Nephron (organoid): ENCODE results near the gene CNOT2.
"Not testable (repeated sequence)": the region's sequence is repeated elsewhere in the genome, so short reads cannot be mapped to it uniquely, and the experiment has no call there.

Experiments used
- H3K27ac Mint-ChIP-seq, 3 experiments: 2 replicates each; pipeline ENCODE4 v1.8.0; 2020; ENCODE audit warnings: mixed read lengths in 3 of 3, mild to moderate bottlenecking in 2 of 3, moderate library complexity in 1 of 3
- H3K27me3 Mint-ChIP-seq: 2 replicates; pipeline ENCODE4 v1.8.0; 2021; ENCODE audit warnings: low read depth, mild to moderate bottlenecking, moderate library complexity, mixed read lengths
- H3K36me3 Mint-ChIP-seq: 2 replicates; pipeline ENCODE4 v1.8.0; 2020; ENCODE audit warnings: low read depth, mixed read lengths
- H3K4me1 Mint-ChIP-seq: 2 replicates; pipeline ENCODE4 v1.8.0; 2020; ENCODE audit warnings: mixed read lengths
- H3K4me3 Mint-ChIP-seq, 3 experiments: 2 replicates each; pipeline ENCODE4 v1.8.0; 2020; ENCODE audit warnings: mild to moderate bottlenecking in 3 of 3, mixed read lengths in 3 of 3, moderate library complexity in 2 of 3
- H3K9me3 Mint-ChIP-seq: 2 replicates; pipeline ENCODE4 v1.8.0; 2020; ENCODE audit warnings: mixed read lengths
- TF ChIP-seq, protein P1 (sequence below), 3 experiments: fragments of 200-600 bp; sonication (generic); IDR thresholded peaks; one replicate each; pipeline ENCODE4 v1.5.0; 2021; ENCODE audit warnings: antibody characterized with exemption in 3 of 3; ENCODE audit not compliant: unreplicated experiment in 3 of 3

Gene CNOT2

DNA sequence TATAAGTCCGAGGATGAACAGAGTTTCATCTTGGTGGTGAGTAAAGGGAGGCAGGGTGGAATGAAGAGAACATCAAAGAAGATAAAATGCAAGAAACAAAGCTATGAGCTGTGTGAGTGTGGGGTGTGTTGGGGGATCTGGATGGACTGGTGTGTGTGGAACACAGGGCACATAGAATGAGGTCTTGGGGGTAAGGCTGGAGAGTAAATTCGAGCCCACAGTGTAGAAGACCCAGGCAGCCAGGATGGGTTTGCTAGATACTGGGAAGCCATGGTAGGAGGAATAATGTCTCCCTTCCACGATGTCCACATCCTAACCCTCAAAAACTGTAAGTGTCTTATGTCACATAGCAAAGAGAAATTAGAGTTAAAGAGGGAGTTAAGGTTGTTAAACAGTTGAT, 129.6 kb downstream of the CNOT2 start:
- H3K4me3 Mint-ChIP-seq, result no peak overlapping the region
- H3K27me3 Mint-ChIP-seq, result no peaks in the 10 kb centered on the region
- no peak overlapping the region for H3K27ac Mint-ChIP-seq
- peaks cover 38% of the 10 kb centered on the region for H3K36me3 Mint-ChIP-seq
- TF ChIP-seq, protein P1, sequence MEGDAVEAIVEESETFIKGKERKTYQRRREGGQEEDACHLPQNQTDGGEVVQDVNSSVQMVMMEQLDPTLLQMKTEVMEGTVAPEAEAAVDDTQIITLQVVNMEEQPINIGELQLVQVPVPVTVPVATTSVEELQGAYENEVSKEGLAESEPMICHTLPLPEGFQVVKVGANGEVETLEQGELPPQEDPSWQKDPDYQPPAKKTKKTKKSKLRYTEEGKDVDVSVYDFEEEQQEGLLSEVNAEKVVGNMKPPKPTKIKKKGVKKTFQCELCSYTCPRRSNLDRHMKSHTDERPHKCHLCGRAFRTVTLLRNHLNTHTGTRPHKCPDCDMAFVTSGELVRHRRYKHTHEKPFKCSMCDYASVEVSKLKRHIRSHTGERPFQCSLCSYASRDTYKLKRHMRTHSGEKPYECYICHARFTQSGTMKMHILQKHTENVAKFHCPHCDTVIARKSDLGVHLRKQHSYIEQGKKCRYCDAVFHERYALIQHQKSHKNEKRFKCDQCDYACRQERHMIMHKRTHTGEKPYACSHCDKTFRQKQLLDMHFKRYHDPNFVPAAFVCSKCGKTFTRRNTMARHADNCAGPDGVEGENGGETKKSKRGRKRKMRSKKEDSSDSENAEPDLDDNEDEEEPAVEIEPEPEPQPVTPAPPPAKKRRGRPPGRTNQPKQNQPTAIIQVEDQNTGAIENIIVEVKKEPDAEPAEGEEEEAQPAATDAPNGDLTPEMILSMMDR (IDR thresholded peaks at IDR 0.05; ENCODE audit: unreplicated experiment in 3 of 3), result no peak
- peaks cover 3% of the 10 kb centered on the region for H3K4me1 Mint-ChIP-seq
- H3K9me3 Mint-ChIP-seq, result peaks cover 3% of the 10 kb centered on the region

GRCh38 chr12:70379846-70380245, 136.6 kb downstream of the CNOT2 start:
- no peaks in the 10 kb centered on the region for H3K27me3 Mint-ChIP-seq
- H3K27ac Mint-ChIP-seq, result no peak overlapping the region
- TF ChIP-seq, protein P1 (IDR thresholded peaks at IDR 0.05; ENCODE audit: unreplicated experiment in 3 of 3), result no peak
- H3K4me3 Mint-ChIP-seq, result no peak overlapping the region
- peaks cover 30% of the 10 kb centered on the region for H3K9me3 Mint-ChIP-seq
- H3K4me1 Mint-ChIP-seq, result no peaks in the 10 kb centered on the region
- H3K36me3 Mint-ChIP-seq, result peaks cover 72% of the 10 kb centered on the region

GRCh38 chr12:70383484-70383883, 140.3 kb downstream of the CNOT2 start:
- no peaks in the 10 kb centered on the region for H3K27me3 Mint-ChIP-seq
- peaks cover 59% of the 10 kb centered on the region for H3K36me3 Mint-ChIP-seq
- no peaks in the 10 kb centered on the region for H3K4me1 Mint-ChIP-seq
- no peak overlapping the region for H3K27ac Mint-ChIP-seq
- H3K4me3 Mint-ChIP-seq, result no peak overlapping the region
- peaks cover 31% of the 10 kb centered on the region for H3K9me3 Mint-ChIP-seq
- TF ChIP-seq, protein P1 (IDR thresholded peaks at IDR 0.05; ENCODE audit: unreplicated experiment in 3 of 3), result no peak

DNA sequence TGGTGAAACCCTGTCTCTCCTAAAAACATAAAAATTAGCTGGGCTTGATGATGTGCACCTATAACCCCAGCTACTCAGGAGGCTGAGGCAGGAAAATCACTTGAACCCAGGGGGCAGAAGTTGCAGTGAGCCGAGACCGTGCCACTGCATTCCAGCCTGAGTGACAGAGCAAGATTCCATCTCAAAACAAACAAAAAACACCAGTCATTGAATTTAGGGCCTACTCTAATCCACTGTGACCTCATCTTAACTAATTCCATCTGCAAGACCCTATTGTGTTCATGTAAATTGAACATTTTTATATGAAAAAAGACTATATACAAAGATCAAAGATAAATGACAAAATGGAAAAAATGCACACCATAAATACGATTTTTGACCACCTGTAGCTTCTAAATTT, 140.7 kb downstream of the CNOT2 start:
- H3K36me3 Mint-ChIP-seq, result peaks cover 59% of the 10 kb centered on the region
- H3K4me1 Mint-ChIP-seq, result no peaks in the 10 kb centered on the region
- H3K9me3 Mint-ChIP-seq, result peaks cover 27% of the 10 kb centered on the region
- H3K27me3 Mint-ChIP-seq, result no peaks in the 10 kb centered on the region
- H3K4me3 Mint-ChIP-seq, result no peak overlapping the region
- no peak overlapping the region for H3K27ac Mint-ChIP-seq
- TF ChIP-seq, protein P1 (IDR thresholded peaks at IDR 0.05; ENCODE audit: unreplicated experiment in 3 of 3), result no peak

DNA sequence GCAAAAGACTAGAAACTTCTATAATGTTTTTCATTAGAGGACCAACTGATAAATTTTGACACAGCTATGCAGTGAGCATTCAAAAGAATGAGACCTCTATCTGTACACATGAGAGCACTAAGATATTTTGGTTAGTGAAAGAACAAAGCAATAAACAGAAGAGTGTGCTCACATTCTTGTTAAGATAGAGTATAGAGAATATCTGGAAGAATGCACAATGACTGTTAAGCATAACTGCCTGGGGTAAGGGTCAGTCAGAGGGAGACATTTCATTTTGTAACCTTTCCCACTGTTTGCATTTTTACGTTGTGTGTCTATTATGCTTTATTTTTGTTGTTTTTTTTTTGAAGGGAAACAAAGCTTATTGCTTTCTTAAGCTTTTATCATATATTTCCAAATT, 143.5 kb downstream of the CNOT2 start:
- Mint-ChIP-seq H3K27me3 (no peaks in the 10 kb centered on the region), H3K27ac (no peak overlapping the region), H3K36me3 (peaks cover 55% of the 10 kb centered on the region), H3K9me3 (peaks cover 22% of the 10 kb centered on the region), H3K4me1 (no peaks in the 10 kb centered on the region), H3K4me3 (no peak overlapping the region)
- TF ChIP-seq, protein P1 (IDR thresholded peaks at IDR 0.05; ENCODE audit: unreplicated experiment in 3 of 3), result no peak

DNA sequence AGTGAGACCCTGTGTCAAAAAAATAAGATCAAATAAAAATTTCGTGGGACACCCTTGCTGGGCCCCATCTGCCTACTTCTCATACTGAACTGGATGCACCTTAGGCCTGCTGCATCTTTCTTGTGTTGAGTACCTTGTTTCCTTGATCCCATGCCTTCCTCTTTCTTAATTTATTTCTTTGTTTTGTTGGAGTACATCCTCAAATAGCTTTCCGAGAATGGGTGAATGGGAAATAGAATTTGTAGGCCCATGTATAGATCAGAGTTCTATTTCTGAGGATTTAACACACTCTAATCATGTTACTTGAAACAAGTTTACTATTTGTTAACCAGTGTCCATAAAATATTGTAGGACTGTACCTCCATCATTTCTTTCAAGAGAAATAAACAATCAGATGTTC, 146.4 kb downstream of the CNOT2 start:
- TF ChIP-seq, protein P1 (IDR thresholded peaks at IDR 0.05; ENCODE audit: unreplicated experiment in 3 of 3), result no peak
- H3K36me3 Mint-ChIP-seq, result peaks cover 45% of the 10 kb centered on the region
- no peak overlapping the region for H3K27ac Mint-ChIP-seq
- H3K9me3 Mint-ChIP-seq, result peaks cover 22% of the 10 kb centered on the region
- H3K4me1 Mint-ChIP-seq, result no peaks in the 10 kb centered on the region
- H3K4me3 Mint-ChIP-seq, result no peak overlapping the region
- no peaks in the 10 kb centered on the region for H3K27me3 Mint-ChIP-seq

DNA sequence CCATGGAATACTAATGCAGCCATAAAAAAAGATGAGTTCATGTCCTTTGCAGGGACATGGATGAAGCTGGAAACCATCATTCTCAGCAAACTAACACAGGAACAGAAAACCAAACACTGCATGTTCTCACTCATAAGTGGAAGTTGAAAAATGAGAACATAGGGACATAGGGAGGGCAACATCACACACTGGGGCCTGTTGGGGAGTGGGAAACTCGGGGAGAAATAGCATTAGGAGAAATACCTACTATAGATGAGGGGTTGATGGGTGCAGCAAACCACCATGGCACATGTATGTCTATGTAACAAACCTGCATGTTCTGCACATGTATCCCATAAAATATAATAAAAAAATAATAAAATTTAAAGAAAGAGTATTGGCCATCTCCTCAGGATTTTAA, 149.4 kb downstream of the CNOT2 start:
- H3K27ac Mint-ChIP-seq, H3K4me3 Mint-ChIP-seq, H3K4me1 Mint-ChIP-seq, H3K27me3 Mint-ChIP-seq: not testable (repeated sequence)
- peaks cover 51% of the 10 kb centered on the region for H3K36me3 Mint-ChIP-seq
- H3K9me3 Mint-ChIP-seq, result peaks cover 21% of the 10 kb centered on the region
